Esophagus squamous epithelium (tissue), 5 donors: ENCODE results near the gene RPRD1A. TPM values are rescaled to one million over a fixed set of nuclear protein-coding genes. Genes with fewer than 3 reads are reported as not detected.

Experiments used
- DNase-seq: peaks from one replicate; lab custom pipeline; 2025; lab: John Stamatoyannopoulos, UW
- H3K27ac ChIP-seq, 4 donors: fragments of 200-600 bp; sonication (generic); one replicate each; pipeline ENCODE4 v1.5.1; 2016 to 2019; ENCODE audit warnings: mild to moderate bottlenecking in 1 of 4
- H3K27me3 ChIP-seq, 4 donors: fragments of 200-600 bp; sonication (generic); 1 replicate in 3 of 4; 2 replicates in 1 of 4; pipeline versions ENCODE4 v1.5.1 to v1.6.0; 2017 to 2021; ENCODE audit warnings: antibody characterized with exemption in 1 of 4
- H3K36me3 ChIP-seq, 3 donors: fragments of 200-600 bp; sonication (generic); one replicate each; pipeline ENCODE4 v1.5.1; 2016 to 2019
- H3K4me1 ChIP-seq, 3 donors: fragments of 200-600 bp; sonication (generic); one replicate each; pipeline ENCODE4 v1.5.1; 2017 to 2019
- H3K4me3 ChIP-seq, 4 donors: fragments of 200-600 bp; sonication (generic); 1 replicate in 3 of 4; 2 replicates in 1 of 4; pipeline ENCODE4 v1.5.1; 2016 to 2019; ENCODE audit warnings: mild to moderate bottlenecking in 2 of 4, moderate library complexity in 1 of 4
- H3K9me3 ChIP-seq, 3 donors: fragments of 200-600 bp; sonication (generic); one replicate each; pipeline ENCODE4 v1.5.1; 2016 to 2019
- POLR2A ChIP-seq, 4 donors: fragments of 450-650 bp; IDR thresholded peaks; one replicate each; pipeline ENCODE4 v1.6.1; 2017; ENCODE audit warnings: antibody characterized with exemption in 4 of 4, mild to moderate bottlenecking in 4 of 4, moderate library complexity in 3 of 4
- WGBS, 2 donors: methylation state at CpG; one replicate each; pipeline ENCODE4 v1.1.5; 2018; 5-methylcytosine and 5-hydroxymethylcytosine counted together
- intact Hi-C: fragments of 100-400 bp; cut with DNase I; formaldehyde crosslinking; loops from one replicate; pipeline ENCODE4 v1.15.0; 2022
- total RNA-seq, 4 donors: library from RNA; depleted of rRNA; stranded (reverse); fragments of >200 nt; gene quantifications; one replicate each; pipeline ENCODE4 v1.1.0, GENCODE V29; 2016
- TF ChIP-seq, protein P1 (sequence below), 6 experiments: fragments of 450-650 bp in 4 of 6; fragments of 200-600 bp in 2 of 6; sonication (generic) in 2 of 6; IDR thresholded peaks; one replicate each; pipeline ENCODE4 v1.5.1; 2016 to 2019; ENCODE audit warnings: antibody characterized with exemption in 6 of 6, mild to moderate bottlenecking in 4 of 6, moderate library complexity in 4 of 6
- donor health status: DM: yes; HTN: yes; CAD: no.

Gene RPRD1A
- total RNA-seq, 4 donors from 2014 or later = 30.3 to 54.1 (median 51.1) TPM

DNA sequence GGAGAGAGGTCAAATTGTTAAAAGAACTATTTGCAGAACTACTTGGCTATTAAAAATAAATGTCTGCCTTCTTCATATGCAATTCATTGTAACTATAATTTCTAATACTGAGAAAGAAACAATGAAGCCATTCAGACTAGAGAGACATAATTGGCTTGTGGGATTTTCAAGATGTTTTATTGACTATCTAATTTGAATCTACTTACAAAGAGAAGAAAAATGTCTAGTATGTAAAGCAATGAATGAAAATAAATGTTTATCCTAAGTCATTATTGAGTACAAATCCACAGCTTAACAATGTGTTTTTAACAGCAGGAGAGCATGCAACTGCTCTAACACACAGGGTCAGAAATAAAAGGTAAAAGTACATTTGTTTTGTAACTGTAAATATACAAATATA lies 75.7 kb downstream of the RPRD1A start:
- intact Hi-C loops = no loop called here
- peaks cover 0 to 44% (median 0%) of the 10 kb centered on the region in 3 donors for H3K36me3 ChIP-seq
- H3K9me3 ChIP-seq = no peaks in the 10 kb centered on the region

DNA sequence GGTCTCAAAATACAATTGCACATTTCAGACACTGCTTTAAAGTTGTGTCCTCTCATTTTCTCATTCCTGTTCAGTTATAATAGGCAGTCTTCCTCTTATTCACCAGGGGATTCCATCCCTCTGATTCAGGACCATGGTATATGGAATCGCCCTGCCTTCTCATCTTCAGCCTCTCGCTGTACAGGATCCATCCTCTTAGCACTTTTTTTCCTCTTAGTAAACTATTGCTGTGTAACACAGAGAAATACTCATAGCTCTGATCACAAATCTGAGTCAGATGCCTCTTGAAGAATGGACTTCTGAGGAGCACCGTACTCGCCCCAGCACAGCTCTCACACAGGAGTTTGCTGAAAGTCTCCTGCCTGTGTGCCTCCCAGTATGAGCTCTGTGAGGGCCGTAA lies 83.5 kb downstream of the RPRD1A start:
- TF ChIP-seq, protein P1, sequence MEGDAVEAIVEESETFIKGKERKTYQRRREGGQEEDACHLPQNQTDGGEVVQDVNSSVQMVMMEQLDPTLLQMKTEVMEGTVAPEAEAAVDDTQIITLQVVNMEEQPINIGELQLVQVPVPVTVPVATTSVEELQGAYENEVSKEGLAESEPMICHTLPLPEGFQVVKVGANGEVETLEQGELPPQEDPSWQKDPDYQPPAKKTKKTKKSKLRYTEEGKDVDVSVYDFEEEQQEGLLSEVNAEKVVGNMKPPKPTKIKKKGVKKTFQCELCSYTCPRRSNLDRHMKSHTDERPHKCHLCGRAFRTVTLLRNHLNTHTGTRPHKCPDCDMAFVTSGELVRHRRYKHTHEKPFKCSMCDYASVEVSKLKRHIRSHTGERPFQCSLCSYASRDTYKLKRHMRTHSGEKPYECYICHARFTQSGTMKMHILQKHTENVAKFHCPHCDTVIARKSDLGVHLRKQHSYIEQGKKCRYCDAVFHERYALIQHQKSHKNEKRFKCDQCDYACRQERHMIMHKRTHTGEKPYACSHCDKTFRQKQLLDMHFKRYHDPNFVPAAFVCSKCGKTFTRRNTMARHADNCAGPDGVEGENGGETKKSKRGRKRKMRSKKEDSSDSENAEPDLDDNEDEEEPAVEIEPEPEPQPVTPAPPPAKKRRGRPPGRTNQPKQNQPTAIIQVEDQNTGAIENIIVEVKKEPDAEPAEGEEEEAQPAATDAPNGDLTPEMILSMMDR (IDR thresholded peaks at IDR 0.05) = no peak
- no peak for TF ChIP-seq POLR2A (IDR thresholded peaks at IDR 0.05)
- Histone ChIP-seq H3K4me1 (no peaks in the 10 kb centered on the region), H3K4me3 (no peak overlapping the region), H3K27ac (no peak overlapping the region), H3K9me3 (no peaks in the 10 kb centered on the region), H3K27me3 (no peaks in the 10 kb centered on the region), H3K36me3 (peaks cover 0 to 69% (median 5%) of the 10 kb centered on the region in 3 donors)
- no peak for DNase-seq
- 90 to 93% methylated on average over 5 of the region's 5 CpGs for WGBS, 2 donors
- intact Hi-C loops = no loop called here

More for the DNA sequence above, 75.7 kb downstream of the RPRD1A start:
- no peaks in the 10 kb centered on the region for H3K27me3 ChIP-seq
- H3K4me1 ChIP-seq = no peaks in the 10 kb centered on the region
- H3K27ac ChIP-seq = no peak overlapping the region
- no peak overlapping the region for H3K4me3 ChIP-seq
- no peak for TF ChIP-seq POLR2A (IDR thresholded peaks at IDR 0.05)
- TF ChIP-seq, protein P1 (IDR thresholded peaks at IDR 0.05) = no peak
- DNase-seq = no peak

DNA sequence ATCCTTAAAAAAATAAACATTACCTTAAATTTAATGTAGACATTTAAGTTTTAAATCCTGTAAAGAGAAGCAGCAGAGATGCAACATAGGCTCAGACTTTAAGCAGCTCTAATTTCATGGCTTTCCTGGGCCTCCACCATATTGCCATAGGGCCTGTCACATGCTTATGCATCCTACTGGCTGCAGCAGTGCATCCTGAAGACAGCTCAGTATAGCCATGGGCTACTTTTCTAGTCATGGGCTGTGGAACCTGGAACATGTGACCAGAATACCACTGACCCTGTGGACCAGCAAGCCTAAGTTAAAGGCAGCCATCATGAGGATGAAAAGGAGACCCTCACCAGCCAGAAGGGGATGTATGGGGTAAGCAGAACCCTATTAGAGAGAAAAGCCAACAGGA lies 84.2 kb downstream of the RPRD1A start:
- Histone ChIP-seq H3K4me1 (no peaks in the 10 kb centered on the region), H3K27me3 (no peaks in the 10 kb centered on the region), H3K4me3 (no peak overlapping the region), H3K27ac (no peak overlapping the region), H3K36me3 (peaks cover 5 to 69% (median 8%) of the 10 kb centered on the region in 3 donors), H3K9me3 (no peaks in the 10 kb centered on the region)
- TF ChIP-seq, protein P1 (IDR thresholded peaks at IDR 0.05) = no peak
- no peak for TF ChIP-seq POLR2A (IDR thresholded peaks at IDR 0.05)
- intact Hi-C loops = no loop called here
- DNase-seq = no peak

DNA sequence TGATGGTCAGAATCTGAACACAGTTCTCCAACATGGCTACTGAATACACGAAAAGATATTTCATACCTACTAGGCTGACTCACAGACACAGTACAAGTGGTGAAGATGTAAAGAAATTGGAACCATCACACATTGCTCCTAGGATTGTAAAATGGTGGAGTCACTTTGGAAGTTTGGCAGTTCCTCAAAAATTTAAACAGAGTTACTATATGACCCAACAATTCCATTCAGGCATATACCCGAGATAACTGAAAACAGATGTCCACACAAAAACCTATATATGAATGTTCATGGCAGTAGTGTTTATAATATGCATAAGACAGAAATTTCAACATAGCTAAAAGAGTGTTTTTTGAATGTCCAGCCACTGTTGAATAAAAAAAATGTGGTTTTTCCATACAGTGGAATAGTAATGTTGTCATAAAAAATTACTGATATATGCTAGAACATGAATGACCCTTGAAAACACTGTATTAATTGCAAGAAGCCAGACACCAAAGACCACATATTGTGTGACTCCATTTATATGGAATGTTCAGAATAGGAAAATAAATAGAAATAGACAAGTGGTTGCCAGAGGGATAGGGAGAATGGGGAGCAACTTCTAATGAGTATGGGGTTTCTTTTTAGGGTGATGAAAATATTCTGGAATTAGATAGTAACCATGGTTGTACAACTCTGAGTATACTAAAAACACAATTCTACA lies 84.8 kb downstream of the RPRD1A start:
- no peak for TF ChIP-seq POLR2A (IDR thresholded peaks at IDR 0.05)
- TF ChIP-seq, protein P1 (IDR thresholded peaks at IDR 0.05) = no peak
- intact Hi-C loops = no loop called here
- H3K27me3 ChIP-seq = no peaks in the 10 kb centered on the region
- H3K4me3 ChIP-seq = no peak overlapping the region
- DNase-seq = no peak
- no peaks in the 10 kb centered on the region for H3K9me3 ChIP-seq
- H3K27ac ChIP-seq = no peak overlapping the region
- WGBS, 2 donors = 76 to 85% methylated on average over 2 of the region's 2 CpGs
- no peaks in the 10 kb centered on the region for H3K4me1 ChIP-seq
- H3K36me3 ChIP-seq = peaks cover 8 to 69% (median 11%) of the 10 kb centered on the region in 3 donors

DNA sequence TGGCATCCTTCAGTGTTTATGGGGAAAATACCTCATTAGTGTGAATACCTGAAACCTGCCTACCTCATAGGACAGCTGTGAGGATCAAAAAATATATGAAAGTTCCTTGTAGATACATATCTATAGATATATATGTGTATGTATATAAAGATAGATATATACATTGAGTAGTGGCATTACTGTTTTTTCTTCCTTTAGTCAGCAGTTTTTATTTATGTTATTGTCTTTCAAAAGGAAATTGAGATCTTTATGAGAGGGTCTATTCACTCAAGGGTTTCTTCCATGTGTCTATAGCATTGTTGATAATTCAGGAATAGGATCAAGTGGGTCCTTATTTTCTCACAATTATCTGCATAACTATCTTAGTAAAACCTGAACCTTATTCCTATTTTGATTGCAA lies 88.2 kb downstream of the RPRD1A start:
- intact Hi-C loops = no loop called here
- TF ChIP-seq, protein P1 (IDR thresholded peaks at IDR 0.05) = no peak
- no peak for TF ChIP-seq POLR2A (IDR thresholded peaks at IDR 0.05)
- Histone ChIP-seq H3K27me3 (no peaks in the 10 kb centered on the region), H3K4me1 (peaks cover under 1 to 6% (median 4%) of the 10 kb centered on the region in 3 donors), H3K4me3 (no peak overlapping the region), H3K36me3 (peaks cover 8 to 87% (median 20%) of the 10 kb centered on the region in 3 donors), H3K9me3 (no peaks in the 10 kb centered on the region), H3K27ac (no peak overlapping the region)
- no peak for DNase-seq
